Upper lobe of right lung (tissue), 1 donor: Measurements from ENCODE around the gene SMARCC1. TPM values are rescaled to one million over a fixed set of nuclear protein-coding genes. Genes with fewer than 3 reads are reported as not detected.

Experiments
- ATAC-seq: fragments of 200-7000 bp; cut with Tn5 transposase; one replicate; pipeline ENCODE4 v1.9.1; 2020; ENCODE audit warnings: mild to moderate bottlenecking, moderate library complexity
- DNase-seq: peaks from one replicate; pipeline ENCODE4 v3.0.0-alpha.2; 2020
- H3K27ac ChIP-seq: fragments of 200-600 bp; one replicate; pipeline ENCODE4 v1.8.0; 2022
- H3K27me3 ChIP-seq: fragments of 200-600 bp; one replicate; pipeline ENCODE4 v1.8.0; 2022; ENCODE audit warnings: mild to moderate bottlenecking
- H3K36me3 ChIP-seq: fragments of 200-600 bp; one replicate; pipeline ENCODE4 v1.8.0; 2022
- H3K4me1 ChIP-seq: fragments of 200-600 bp; one replicate; pipeline ENCODE4 v1.8.0; 2022
- H3K4me3 ChIP-seq: fragments of 200-600 bp; one replicate; pipeline ENCODE4 v1.8.0; 2022; ENCODE audit warnings: mild to moderate bottlenecking
- H3K9me3 ChIP-seq: fragments of 200-600 bp; one replicate; pipeline ENCODE4 v1.8.0; 2022
- CTCF ChIP-seq: fragments of 200-600 bp; IDR thresholded peaks from one replicate; pipeline ENCODE4 v1.8.0; 2022; ENCODE audit warnings: antibody characterized with exemption
- intact Hi-C: fragments of 100-400 bp; cut with DNase I; formaldehyde crosslinking; loops from one replicate; pipeline ENCODE4 v1.11.0; 2022
- total RNA-seq: library from RNA; stranded (reverse); fragmentation: NEBNext Ultra II Directional; extraction: Animal tissue kit (Norgen Biotek cat#: 25700); gene quantifications from one replicate; pipeline ENCODE4 v1.2.1, GENCODE V29; 2021
- donor health status: DM: no; HTN: yes; CAD: no; lungs with severe emphysema.

SMARCC1 gene
- total RNA-seq, 1 donor from 2014 or later: 67.9 TPM

DNA sequence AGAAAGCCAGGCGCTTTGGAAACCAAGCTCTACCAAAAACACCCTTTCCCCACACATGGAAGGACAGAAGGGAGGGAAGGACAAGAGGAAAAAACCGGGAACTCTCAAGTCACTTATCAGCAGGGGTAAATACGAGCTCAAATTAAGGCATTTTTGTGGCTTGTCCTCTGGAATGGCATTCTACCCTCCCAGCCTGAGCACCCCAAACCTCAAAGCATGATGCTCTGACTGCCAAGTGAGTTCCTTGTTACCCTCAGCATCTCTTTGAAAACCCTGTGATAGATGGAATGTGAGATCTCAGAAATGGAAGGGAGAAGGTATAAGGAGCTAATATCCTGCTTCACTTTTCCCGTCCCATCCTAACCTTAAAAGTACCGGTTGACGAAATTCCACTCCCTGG is 194.9 kb downstream of the SMARCC1 start:
- peaks cover 57% of the 10 kb centered on the region for H3K36me3 ChIP-seq

GRCh38 chr3:47583320-47584075 is 198.2 kb downstream of the SMARCC1 start:
- intact Hi-C loops: no loop called here
- Histone ChIP-seq H3K27ac (no peak overlapping the region), H3K4me1 (peaks cover 6% of the 10 kb centered on the region), H3K9me3 (no peaks in the 10 kb centered on the region), H3K27me3 (peaks cover 12% of the 10 kb centered on the region), H3K4me3 (no peak overlapping the region), H3K36me3 (peaks cover 34% of the 10 kb centered on the region)
- DNase-seq: no peak
- no peak for TF ChIP-seq CTCF
- ATAC-seq: no peak

More for the DNA sequence above, 194.9 kb downstream of the SMARCC1 start:
- Histone ChIP-seq H3K27me3 (no peaks in the 10 kb centered on the region), H3K4me3 (no peak overlapping the region), H3K9me3 (no peaks in the 10 kb centered on the region), H3K4me1 (no peaks in the 10 kb centered on the region), H3K27ac (no peak overlapping the region)
- DNase-seq (no peak), ATAC-seq (no peak)
- intact Hi-C loops: no loop called here
- TF ChIP-seq CTCF: no peak

DNA sequence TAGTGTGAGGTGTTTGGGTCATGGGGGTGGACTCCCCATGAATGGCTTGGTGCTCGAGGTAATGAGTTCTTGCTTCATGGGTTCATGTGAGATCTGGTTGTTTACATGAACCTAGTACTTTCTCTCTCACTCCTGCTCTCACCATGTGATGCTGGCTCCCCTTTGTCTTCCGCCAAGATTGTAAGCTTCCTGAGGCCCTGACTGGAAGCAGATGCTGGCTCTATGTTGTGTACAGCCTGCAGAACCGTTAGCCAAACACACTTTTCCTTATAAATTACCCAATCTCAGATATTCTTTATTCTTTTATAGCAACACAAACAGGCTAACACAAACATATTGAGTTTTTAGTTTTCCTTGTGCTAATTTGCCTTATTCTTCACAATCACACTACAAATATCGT is 199.9 kb downstream of the SMARCC1 start:
- Histone ChIP-seq H3K4me3 (no peak overlapping the region), H3K36me3 (peaks cover 18% of the 10 kb centered on the region), H3K27me3 (peaks cover 19% of the 10 kb centered on the region), H3K27ac (no peak overlapping the region), H3K4me1 (peaks cover 11% of the 10 kb centered on the region), H3K9me3 (no peaks in the 10 kb centered on the region)
- no peak for ATAC-seq
- no peak for DNase-seq
- no peak for TF ChIP-seq CTCF
- intact Hi-C loops: no loop called here

DNA sequence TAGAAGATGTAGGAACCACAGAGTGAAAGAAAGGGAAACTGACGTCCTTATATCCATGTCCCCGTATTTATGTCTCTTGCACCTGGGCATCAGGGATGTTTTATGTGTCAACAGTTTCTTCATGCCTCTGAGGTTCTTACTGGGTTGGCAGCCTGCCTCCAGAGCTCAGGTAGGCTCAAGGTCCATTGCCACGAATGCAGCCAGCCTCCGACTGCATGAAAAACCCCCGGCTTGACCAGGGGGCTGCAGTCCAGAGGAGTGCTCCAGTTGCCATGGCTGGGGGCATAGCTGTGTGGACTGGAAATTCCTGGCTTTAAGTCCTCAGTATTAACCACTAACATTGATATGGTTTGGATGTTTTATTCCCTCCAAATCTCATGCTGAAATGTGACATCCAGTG is 200.3 kb downstream of the SMARCC1 start:
- no peak for ATAC-seq
- H3K4me1 ChIP-seq: peaks cover 11% of the 10 kb centered on the region
- no peak for DNase-seq
- H3K36me3 ChIP-seq: peaks cover 14% of the 10 kb centered on the region
- intact Hi-C loops: no loop called here
- H3K27me3 ChIP-seq: peaks cover 23% of the 10 kb centered on the region
- no peak overlapping the region for H3K4me3 ChIP-seq
- H3K9me3 ChIP-seq: no peaks in the 10 kb centered on the region
- TF ChIP-seq CTCF: no peak
- H3K27ac ChIP-seq: no peak overlapping the region

GRCh38 chr3:47580481-47580880 is 201.2 kb downstream of the SMARCC1 start:
- H3K27me3 ChIP-seq: peaks cover 23% of the 10 kb centered on the region
- H3K36me3 ChIP-seq: peaks cover 4% of the 10 kb centered on the region
- H3K4me1 ChIP-seq: peaks cover 11% of the 10 kb centered on the region
- TF ChIP-seq CTCF: no peak
- no peak overlapping the region for H3K27ac ChIP-seq
- intact Hi-C loops: no loop called here
- no peak for ATAC-seq
- H3K9me3 ChIP-seq: no peaks in the 10 kb centered on the region
- no peak overlapping the region for H3K4me3 ChIP-seq
- DNase-seq: no peak
